NB4 (cell line): ENCODE measurements around the gene OR10J1.
"Not testable (repeated sequence)": the region's sequence is repeated elsewhere in the genome, so short reads cannot be mapped to it uniquely, and the experiment has no call there.

Experiments
- DNase-seq: peaks from one replicate; pipeline ENCODE4 v3.0.0; 2010; ENCODE audit warnings: low read depth
- H3K4me3 ChIP-seq: one replicate; pipeline ENCODE4 v1.5.1; 2011; ENCODE audit warnings: mild to moderate bottlenecking, low read depth, low read length, moderate library complexity
- CTCF ChIP-seq: IDR thresholded peaks from one replicate; pipeline ENCODE4 v1.5.1; 2012; ENCODE audit warnings: low read depth, low read length
- MAX ChIP-seq: IDR thresholded peaks from 2 replicates; pipeline ENCODE4 v1.6.1; 2011; ENCODE audit warnings: low read depth, low read length
- MYC ChIP-seq: IDR thresholded peaks from 2 replicates; pipeline ENCODE4 v1.6.1; 2011; ENCODE audit warnings: low read depth, low read length
- POLR2A ChIP-seq: IDR thresholded peaks from 2 replicates; pipeline ENCODE4 v1.6.1; 2011; ENCODE audit warnings: mild to moderate bottlenecking; ENCODE audit not compliant: insufficient read length; ENCODE audit errors: extremely low read depth

OR10J1 gene

GRCh38 chr1:159443066-159443750, 3.7 kb downstream of the OR10J1 start:
- DNase-seq, result no peak
- no peak for TF ChIP-seq MYC
- no peak for TF ChIP-seq MAX
- no peak for TF ChIP-seq POLR2A
- TF ChIP-seq CTCF, result no peak
- no peak overlapping the region for H3K4me3 ChIP-seq

GRCh38 chr1:159444511-159444910, 5.0 kb downstream of the OR10J1 start:
- no peak for TF ChIP-seq MYC
- no peak for TF ChIP-seq CTCF
- no peak for TF ChIP-seq POLR2A
- TF ChIP-seq MAX, result no peak
- H3K4me3 ChIP-seq, result no peak overlapping the region
- no peak for DNase-seq

- no peak overlapping the region for H3K4me3 ChIP-seq
- TF ChIP-seq CTCF (no peak), MYC (no peak), POLR2A (no peak), MAX (no peak)
- no peak for DNase-seq
Observed at GRCh38 chr1:159448181-159448580, 8.7 kb downstream of the OR10J1 start.

- not testable (repeated sequence) for H3K4me3 ChIP-seq, DNase-seq
Observed at GRCh38 chr1:159449605-159450004, 10.1 kb downstream of the OR10J1 start.

- DNase-seq, result no peak
- TF ChIP-seq MYC, result no peak
- TF ChIP-seq CTCF, result no peak
- no peak for TF ChIP-seq POLR2A
- TF ChIP-seq MAX, result no peak
- no peak overlapping the region for H3K4me3 ChIP-seq
Observed at GRCh38 chr1:159459551-159459950, 20.0 kb downstream of the OR10J1 start.

GRCh38 chr1:159465191-159465603, 25.7 kb downstream of the OR10J1 start:
- TF ChIP-seq MYC (no peak), CTCF (no peak), MAX (no peak), POLR2A (no peak)
- H3K4me3 ChIP-seq, result no peak overlapping the region
- no peak for DNase-seq
